ENCODE data around the gene SLC19A3. TPM values are rescaled to one million over a fixed set of nuclear protein-coding genes. Genes with fewer than 3 reads are reported as not detected.
A peak's percentile ranks its signal among the peaks of the same experiment; 100 is the strongest.

The SLC19A3 gene
- total RNA-seq, 1 experiment from 2014 or later = 4.4 TPM

DNA sequence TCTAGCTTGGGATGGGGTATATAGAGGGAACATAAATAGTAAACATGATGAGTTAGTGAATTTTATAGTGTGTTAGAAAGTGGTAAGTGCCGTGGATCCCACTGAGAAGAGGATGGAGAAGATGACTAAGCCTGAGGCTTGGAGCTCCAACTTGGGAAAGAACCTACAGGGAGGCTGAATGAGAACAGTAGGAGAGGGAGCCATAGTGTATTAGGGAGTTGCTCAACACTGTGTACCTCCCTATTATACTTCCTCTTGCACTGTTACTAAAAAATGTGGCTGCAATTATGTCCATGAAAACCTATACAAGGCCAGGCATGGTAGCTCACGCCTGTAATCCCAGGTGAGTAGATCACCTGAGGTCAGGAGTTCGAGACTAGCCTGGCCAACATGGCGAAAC, 2.9 kb upstream of the SLC19A3 start:
- no peaks in the 10 kb centered on the region for H3K36me3 ChIP-seq (ENCODE audit: insufficient read depth, low read length, poor library complexity, severe bottlenecking)
- H3K27me3 ChIP-seq (replicated peaks; ENCODE audit: insufficient read depth, low read depth, low read length, poor library complexity) = no peaks in the 10 kb centered on the region
- POLR2A ChIA-PET (ENCODE audit: low non-redundant PET) = interaction anchor here (0.6 kb wide), 1 partner anchor 70 kb away, joined by 3 read pairs; no protein-coding TSS in a partner anchor
- no peaks in the 10 kb centered on the region for H3K4me1 ChIP-seq (ENCODE audit: insufficient read depth, low read length, poor library complexity, severe bottlenecking)
- H3K4me3 ChIP-seq (ENCODE audit: low read depth, low read length, poor library complexity, severe bottlenecking) = no peak overlapping the region
- DNase-seq (ENCODE audit: low spot score) = peak; percentile 12
- intact Hi-C loops (cut with micrococcal nuclease; ENCODE audit: unreplicated experiment) = no loop called here
- TF ChIP-seq EZH2 (IDR thresholded peaks at IDR 0.05; ENCODE audit: borderline replicate concordance, low read depth, low read length, poor library complexity, severe bottlenecking) = no peak
- TF ChIP-seq, protein P1, sequence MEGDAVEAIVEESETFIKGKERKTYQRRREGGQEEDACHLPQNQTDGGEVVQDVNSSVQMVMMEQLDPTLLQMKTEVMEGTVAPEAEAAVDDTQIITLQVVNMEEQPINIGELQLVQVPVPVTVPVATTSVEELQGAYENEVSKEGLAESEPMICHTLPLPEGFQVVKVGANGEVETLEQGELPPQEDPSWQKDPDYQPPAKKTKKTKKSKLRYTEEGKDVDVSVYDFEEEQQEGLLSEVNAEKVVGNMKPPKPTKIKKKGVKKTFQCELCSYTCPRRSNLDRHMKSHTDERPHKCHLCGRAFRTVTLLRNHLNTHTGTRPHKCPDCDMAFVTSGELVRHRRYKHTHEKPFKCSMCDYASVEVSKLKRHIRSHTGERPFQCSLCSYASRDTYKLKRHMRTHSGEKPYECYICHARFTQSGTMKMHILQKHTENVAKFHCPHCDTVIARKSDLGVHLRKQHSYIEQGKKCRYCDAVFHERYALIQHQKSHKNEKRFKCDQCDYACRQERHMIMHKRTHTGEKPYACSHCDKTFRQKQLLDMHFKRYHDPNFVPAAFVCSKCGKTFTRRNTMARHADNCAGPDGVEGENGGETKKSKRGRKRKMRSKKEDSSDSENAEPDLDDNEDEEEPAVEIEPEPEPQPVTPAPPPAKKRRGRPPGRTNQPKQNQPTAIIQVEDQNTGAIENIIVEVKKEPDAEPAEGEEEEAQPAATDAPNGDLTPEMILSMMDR (conservative IDR thresholded peaks at IDR 0.05; ENCODE audit: low read depth, low read length) = no peak
- CTCF ChIA-PET = no interaction called here
- no TSS peak for BruUV-seq (replicated peaks)
- no peaks in the 10 kb centered on the region for H3K9me3 ChIP-seq (ENCODE audit: low read depth, low read length, poor library complexity, severe bottlenecking)
- H3K27ac ChIP-seq (ENCODE audit: low read depth, low read length, poor library complexity, severe bottlenecking) = no peak overlapping the region

- no peak for DNase-seq (ENCODE audit: low spot score)
- CTCF ChIA-PET = no interaction called here
- Histone ChIP-seq H3K4me3 (ENCODE audit: low read depth, low read length, poor library complexity, severe bottlenecking) (no peak overlapping the region), H3K27me3 (replicated peaks; ENCODE audit: insufficient read depth, low read depth, low read length, poor library complexity) (no peaks in the 10 kb centered on the region), H3K27ac (ENCODE audit: low read depth, low read length, poor library complexity, severe bottlenecking) (no peak overlapping the region), H3K9me3 (ENCODE audit: low read depth, low read length, poor library complexity, severe bottlenecking) (no peaks in the 10 kb centered on the region), H3K36me3 (ENCODE audit: insufficient read depth, low read length, poor library complexity, severe bottlenecking) (no peaks in the 10 kb centered on the region), H3K4me1 (ENCODE audit: insufficient read depth, low read length, poor library complexity, severe bottlenecking) (no peaks in the 10 kb centered on the region)
- POLR2A ChIA-PET (ENCODE audit: low non-redundant PET) = no interaction called here
- TF ChIP-seq, protein P1 (conservative IDR thresholded peaks at IDR 0.05; ENCODE audit: low read depth, low read length) = no peak
- intact Hi-C loops (cut with micrococcal nuclease; ENCODE audit: unreplicated experiment) = no loop called here
- no TSS peak for BruUV-seq (replicated peaks)
Measured at GRCh38 chr2:227719641-227720040, 1.8 kb upstream of the SLC19A3 start.

- no TSS peak for BruUV-seq (replicated peaks)
- Histone ChIP-seq H3K4me1 (ENCODE audit: insufficient read depth, low read length, poor library complexity, severe bottlenecking) (no peaks in the 10 kb centered on the region), H3K9me3 (ENCODE audit: low read depth, low read length, poor library complexity, severe bottlenecking) (no peaks in the 10 kb centered on the region), H3K27me3 (replicated peaks; ENCODE audit: insufficient read depth, low read depth, low read length, poor library complexity) (no peaks in the 10 kb centered on the region), H3K27ac (ENCODE audit: low read depth, low read length, poor library complexity, severe bottlenecking) (no peak overlapping the region), H3K4me3 (ENCODE audit: low read depth, low read length, poor library complexity, severe bottlenecking) (no peak overlapping the region), H3K36me3 (ENCODE audit: insufficient read depth, low read length, poor library complexity, severe bottlenecking) (no peaks in the 10 kb centered on the region)
- ChIA-PET POLR2A (ENCODE audit: low non-redundant PET) (interaction anchor here (0.6 kb wide), 1 partner anchor 53 kb away, joined by 4 read pairs; no protein-coding TSS in a partner anchor), CTCF (no interaction called here)
- no peak for DNase-seq (ENCODE audit: low spot score)
- intact Hi-C loops (cut with micrococcal nuclease; ENCODE audit: unreplicated experiment) = no loop called here
- no peak for TF ChIP-seq EZH2 (IDR thresholded peaks at IDR 0.05; ENCODE audit: borderline replicate concordance, low read depth, low read length, poor library complexity, severe bottlenecking)
- TF ChIP-seq, protein P1 (conservative IDR thresholded peaks at IDR 0.05; ENCODE audit: low read depth, low read length) = no peak
Measured at GRCh38 chr2:227716501-227716900, 1.3 kb downstream of the SLC19A3 start.

Measured in A673 (cell line).